GM13976 (cell line): ENCODE measurements around the gene FSHR.

Source experiments
- DNase-seq: peaks from one replicate; pipeline ENCODE4 v3.0.0; 2012; ENCODE audit warnings: low spot score
- in situ Hi-C: fragments of 300-500 bp; cut with MboI; formaldehyde crosslinking; loops from one replicate; pipeline ENCODE4 v1.12.0; 2022; ENCODE audit warnings: low sequenced_read_pairs, mixed read lengths, inconsistent platforms; ENCODE audit not compliant: unreplicated experiment
- TF ChIP-seq, protein P1 (sequence below): IDR thresholded peaks from 2 replicates; pipeline ENCODE4 v1.5.1; 2012; ENCODE audit warnings: borderline replicate concordance, mild to moderate bottlenecking; ENCODE audit not compliant: insufficient read depth; ENCODE audit errors: extremely low read depth, missing control alignments, control extremely low read depth

The FSHR gene

DNA sequence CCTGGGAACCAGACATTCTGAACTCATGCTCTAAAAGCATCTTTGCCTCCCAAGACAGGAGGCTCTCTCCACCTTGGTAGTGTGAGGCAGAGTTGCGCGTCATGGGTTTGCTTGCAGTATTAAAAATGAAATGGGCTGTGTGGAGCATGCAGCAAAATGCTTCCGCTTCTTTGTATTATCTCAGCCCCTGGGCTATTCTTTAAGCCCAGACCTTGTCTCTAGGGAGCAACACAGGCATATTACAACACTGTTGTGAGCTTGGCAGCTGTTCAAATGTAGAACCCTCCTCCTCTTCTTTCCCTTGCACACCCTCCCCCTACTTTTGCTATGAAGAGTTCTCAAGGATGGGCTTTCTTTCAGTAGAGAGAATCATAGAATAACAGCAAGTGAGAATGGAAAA lies 213.7 kb downstream of the FSHR start:
- TF ChIP-seq, protein P1, sequence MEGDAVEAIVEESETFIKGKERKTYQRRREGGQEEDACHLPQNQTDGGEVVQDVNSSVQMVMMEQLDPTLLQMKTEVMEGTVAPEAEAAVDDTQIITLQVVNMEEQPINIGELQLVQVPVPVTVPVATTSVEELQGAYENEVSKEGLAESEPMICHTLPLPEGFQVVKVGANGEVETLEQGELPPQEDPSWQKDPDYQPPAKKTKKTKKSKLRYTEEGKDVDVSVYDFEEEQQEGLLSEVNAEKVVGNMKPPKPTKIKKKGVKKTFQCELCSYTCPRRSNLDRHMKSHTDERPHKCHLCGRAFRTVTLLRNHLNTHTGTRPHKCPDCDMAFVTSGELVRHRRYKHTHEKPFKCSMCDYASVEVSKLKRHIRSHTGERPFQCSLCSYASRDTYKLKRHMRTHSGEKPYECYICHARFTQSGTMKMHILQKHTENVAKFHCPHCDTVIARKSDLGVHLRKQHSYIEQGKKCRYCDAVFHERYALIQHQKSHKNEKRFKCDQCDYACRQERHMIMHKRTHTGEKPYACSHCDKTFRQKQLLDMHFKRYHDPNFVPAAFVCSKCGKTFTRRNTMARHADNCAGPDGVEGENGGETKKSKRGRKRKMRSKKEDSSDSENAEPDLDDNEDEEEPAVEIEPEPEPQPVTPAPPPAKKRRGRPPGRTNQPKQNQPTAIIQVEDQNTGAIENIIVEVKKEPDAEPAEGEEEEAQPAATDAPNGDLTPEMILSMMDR: no peak
- in situ Hi-C loops: no loop called here
- no peak for DNase-seq

DNA sequence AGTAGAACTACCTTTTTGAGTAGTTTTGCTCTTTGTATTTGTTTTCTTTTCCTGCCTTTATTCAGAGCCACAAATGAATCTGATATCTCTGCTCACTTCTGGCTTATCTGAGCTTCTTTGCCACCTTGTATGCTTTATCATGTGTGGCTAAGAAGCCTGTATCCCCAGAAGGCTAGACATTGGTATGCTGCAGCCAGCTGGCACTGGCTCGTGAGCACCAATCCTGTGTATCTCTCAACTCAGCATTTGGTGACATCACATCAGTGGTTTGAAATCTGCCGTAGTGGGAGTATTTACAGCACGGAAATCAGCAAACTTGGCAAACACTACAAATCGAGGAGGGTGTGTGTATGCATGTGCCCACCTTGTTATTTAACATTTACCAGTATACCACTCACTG lies 215.1 kb downstream of the FSHR start:
- in situ Hi-C loops: no loop called here
- no peak for DNase-seq
- TF ChIP-seq, protein P1: no peak

DNA sequence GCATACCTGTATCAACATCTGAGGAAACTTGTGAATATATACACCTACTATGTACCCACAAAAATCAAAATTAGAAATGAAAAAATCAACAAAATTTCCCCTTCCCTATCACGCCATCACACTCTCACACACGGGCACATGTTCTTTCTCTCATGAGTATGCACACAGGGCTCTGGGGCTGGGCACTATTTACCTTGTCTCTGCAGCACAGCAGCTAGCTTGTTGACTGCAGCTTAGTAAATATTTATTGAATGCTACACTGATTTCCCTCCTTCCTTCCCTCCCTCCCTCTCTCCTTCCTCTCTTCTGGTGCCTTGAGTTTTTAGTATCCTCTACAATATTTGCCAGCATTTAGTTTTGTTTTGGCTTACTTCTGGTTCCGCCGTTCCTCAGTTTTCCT lies 216.1 kb downstream of the FSHR start:
- in situ Hi-C loops: no loop called here
- DNase-seq: no peak
- TF ChIP-seq, protein P1: no peak

DNA sequence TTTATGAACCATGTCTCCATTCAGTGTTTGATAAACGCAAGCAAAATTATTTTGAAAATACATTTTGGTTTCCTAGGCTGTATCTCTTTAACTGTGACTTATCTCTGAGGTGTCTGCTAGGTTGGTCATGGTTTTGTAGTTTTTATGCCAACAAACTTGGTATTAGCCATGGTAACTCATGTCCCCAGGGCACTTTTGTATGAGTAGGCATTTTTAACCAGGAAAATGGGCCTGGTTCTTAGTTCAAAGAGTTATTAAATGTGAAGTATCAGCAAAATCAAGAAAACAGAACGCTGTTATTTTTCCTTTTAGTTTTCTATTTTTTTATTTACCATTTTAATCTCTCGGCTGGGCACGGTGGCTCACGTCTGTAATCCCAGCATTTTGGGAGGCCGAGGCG lies 219.5 kb downstream of the FSHR start:
- TF ChIP-seq, protein P1: no peak
- in situ Hi-C loops: no loop called here
- DNase-seq: no peak

DNA sequence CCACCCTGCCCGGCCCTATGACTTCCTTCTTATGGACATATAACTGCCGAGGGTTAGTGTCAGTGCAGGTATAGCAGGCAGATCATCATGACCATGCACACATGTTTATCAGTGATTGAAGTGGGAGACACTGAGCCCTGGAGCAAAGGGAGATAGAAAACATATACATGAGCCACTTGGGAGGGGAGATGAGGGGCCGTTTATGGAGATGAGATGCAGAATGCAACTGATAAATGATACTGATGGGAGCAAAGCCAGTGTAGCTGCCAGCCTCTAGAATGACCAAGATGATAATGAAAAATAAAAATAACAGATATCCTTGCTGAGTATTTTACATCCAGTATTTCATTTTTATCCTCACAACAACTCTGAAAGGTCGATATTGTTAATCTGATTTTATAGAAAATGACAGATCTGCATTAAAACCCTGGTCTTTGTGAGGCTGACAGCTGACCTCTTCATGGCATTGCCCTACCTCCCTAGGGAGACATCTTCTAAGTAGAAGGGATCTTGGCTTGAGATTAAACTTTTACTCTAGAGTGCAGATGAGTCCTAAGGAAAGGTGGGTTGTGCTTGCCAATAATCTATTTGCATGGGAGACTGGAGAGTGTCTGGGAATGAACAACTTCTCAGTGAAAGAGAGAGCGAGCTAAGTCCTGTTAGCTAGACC lies 220.4 kb downstream of the FSHR start:
- TF ChIP-seq, protein P1: no peak
- in situ Hi-C loops: no loop called here
- no peak for DNase-seq

DNA sequence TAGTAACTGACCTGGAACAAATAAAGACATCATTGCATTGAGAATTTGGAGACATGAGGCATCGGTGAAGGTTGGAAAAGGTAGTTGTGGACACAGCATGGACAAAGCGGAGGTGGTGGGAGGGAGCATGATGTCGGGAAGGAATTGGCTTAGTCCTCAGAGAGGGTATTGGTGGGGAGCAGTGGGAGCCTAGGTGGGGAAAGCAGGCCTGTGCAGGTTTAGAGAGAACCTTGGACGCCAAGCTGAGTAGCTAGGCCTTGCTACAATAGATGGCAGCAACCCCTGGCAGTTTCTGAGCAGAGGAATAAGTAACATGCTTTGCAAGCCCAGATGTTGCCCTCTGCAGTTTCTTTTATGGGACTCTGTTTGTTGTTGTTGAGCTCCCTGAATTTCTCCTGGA lies 221.6 kb downstream of the FSHR start:
- TF ChIP-seq, protein P1: no peak
- no peak for DNase-seq
- in situ Hi-C loops: no loop called here
